Endothelial cell of umbilical vein (primary cell): ENCODE measurements around the gene PAPOLA.

ENCODE experiments used
- CTCF ChIP-seq, 2 donors: IDR thresholded peaks; 1 replicate in 1 of 2; 2 replicates in 1 of 2; pipeline ENCODE4 v1.5.1; 2011; ENCODE audit warnings: low read length in 2 of 2, mild to moderate bottlenecking in 2 of 2, moderate library complexity in 2 of 2, control low read depth in 1 of 2, inconsistent platforms in 1 of 2, low read depth in 1 of 2; ENCODE audit not compliant: insufficient read depth in 1 of 2; ENCODE audit errors: extremely low read depth in 1 of 2
- EZH2 ChIP-seq: IDR thresholded peaks from 2 replicates; pipeline ENCODE4 v1.6.1; 2012; ENCODE audit warnings: borderline replicate concordance, low read depth, mild to moderate bottlenecking, moderate library complexity, low read length, inconsistent platforms; ENCODE audit not compliant: severe bottlenecking
- FOS ChIP-seq: IDR thresholded peaks from 2 replicates; pipeline ENCODE4 v1.6.1; 2011; ENCODE audit warnings: mild to moderate bottlenecking, low read length, moderate library complexity, borderline replicate concordance; ENCODE audit not compliant: insufficient read depth
- POLR2A ChIP-seq: IDR thresholded peaks from 2 replicates; pipeline ENCODE4 v1.6.1; 2012; ENCODE audit warnings: low read depth, mild to moderate bottlenecking, control low read depth, low read length
- POLR2AphosphoS5 ChIP-seq: IDR thresholded peaks from 2 replicates; pipeline ENCODE4 v1.6.1; 2012; ENCODE audit warnings: low read depth, mild to moderate bottlenecking, control low read depth, low read length, moderate library complexity; ENCODE audit not compliant: insufficient read depth

- TF ChIP-seq CTCF (IDR thresholded peaks at IDR 0.05; ENCODE audit: extremely low read depth in 1 of 2, insufficient read depth in 1 of 2, low read depth in 1 of 2, low read length in 2 of 2) = no peak
- TF ChIP-seq POLR2A = no peak
- no peak for TF ChIP-seq POLR2AphosphoS5
- no peak for TF ChIP-seq EZH2
- no peak for TF ChIP-seq FOS
These were observed 63.6 kb downstream of the PAPOLA start for GRCh38 chr14:96565811-96566210.
